Measurements from ENCODE around the gene ADAP1. TPM values are rescaled to one million over a fixed set of nuclear protein-coding genes. Genes with fewer than 3 reads are reported as not detected.

Gene ADAP1
- total RNA-seq, 3 donors from 2014 or later: 7.5 to 15.5 (median 14.0) TPM

DNA sequence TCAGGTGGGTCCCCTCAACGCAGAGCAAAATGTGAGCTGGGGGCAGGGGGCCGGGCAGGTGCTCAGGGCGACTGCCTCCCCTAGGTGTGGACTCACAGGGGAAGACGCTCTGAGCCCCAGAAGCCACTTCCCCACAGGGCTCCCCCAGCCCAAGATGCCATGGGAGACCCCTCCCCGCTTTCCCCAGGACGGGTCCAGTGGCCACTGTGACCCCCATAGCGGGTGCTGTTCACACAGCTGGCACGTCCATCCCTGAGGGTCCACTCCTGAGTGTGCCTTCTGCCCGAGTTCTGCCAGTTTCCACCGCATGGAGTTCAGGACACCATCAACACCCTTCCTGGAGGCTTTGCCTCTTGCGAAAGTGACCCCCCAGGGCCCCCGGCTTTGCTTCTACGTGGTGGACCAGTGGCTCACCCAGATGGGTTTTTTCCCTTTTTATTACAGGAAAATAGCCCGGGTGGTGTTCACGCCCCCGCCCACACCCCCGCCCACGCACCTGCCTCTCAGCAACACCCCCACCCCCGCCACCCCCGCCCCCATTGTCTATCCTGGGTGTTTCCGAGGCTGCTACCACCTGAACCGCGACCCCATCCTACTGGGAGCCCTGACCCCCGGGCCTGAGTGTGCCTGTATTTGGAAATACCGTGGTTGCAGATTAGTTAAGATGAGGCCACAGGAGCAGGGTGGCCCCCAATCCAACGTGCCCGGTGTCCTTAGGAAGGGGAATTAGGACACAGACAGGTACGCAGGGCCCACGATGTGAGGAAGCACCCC, 32.0 kb downstream of the ADAP1 start:
- TF ChIP-seq, protein P1, sequence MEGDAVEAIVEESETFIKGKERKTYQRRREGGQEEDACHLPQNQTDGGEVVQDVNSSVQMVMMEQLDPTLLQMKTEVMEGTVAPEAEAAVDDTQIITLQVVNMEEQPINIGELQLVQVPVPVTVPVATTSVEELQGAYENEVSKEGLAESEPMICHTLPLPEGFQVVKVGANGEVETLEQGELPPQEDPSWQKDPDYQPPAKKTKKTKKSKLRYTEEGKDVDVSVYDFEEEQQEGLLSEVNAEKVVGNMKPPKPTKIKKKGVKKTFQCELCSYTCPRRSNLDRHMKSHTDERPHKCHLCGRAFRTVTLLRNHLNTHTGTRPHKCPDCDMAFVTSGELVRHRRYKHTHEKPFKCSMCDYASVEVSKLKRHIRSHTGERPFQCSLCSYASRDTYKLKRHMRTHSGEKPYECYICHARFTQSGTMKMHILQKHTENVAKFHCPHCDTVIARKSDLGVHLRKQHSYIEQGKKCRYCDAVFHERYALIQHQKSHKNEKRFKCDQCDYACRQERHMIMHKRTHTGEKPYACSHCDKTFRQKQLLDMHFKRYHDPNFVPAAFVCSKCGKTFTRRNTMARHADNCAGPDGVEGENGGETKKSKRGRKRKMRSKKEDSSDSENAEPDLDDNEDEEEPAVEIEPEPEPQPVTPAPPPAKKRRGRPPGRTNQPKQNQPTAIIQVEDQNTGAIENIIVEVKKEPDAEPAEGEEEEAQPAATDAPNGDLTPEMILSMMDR (IDR thresholded peaks at IDR 0.05): no peak
- TF ChIP-seq POLR2A (IDR thresholded peaks at IDR 0.05): no peak
- no peak for TF ChIP-seq POLR2AphosphoS5 (IDR thresholded peaks at IDR 0.05)
- Histone ChIP-seq H3K4me3 (no peak overlapping the region), H3K9me3 (no peaks in the 10 kb centered on the region), H3K27me3 (no peaks in the 10 kb centered on the region), H3K27ac (no peak overlapping the region), H3K36me3 (no peaks in the 10 kb centered on the region), H3K4me1 (no peaks in the 10 kb centered on the region)
- peak in 1 of 2 donors; percentile 35 for DNase-seq (ENCODE audit: low spot score in 2 of 2)
- intact Hi-C loops (cut with DNase I; ENCODE audit: low total_unique reads): loop anchor here (5.0 kb wide), 1 partner anchor 430 kb away; no protein-coding TSS in a partner anchor

DNA sequence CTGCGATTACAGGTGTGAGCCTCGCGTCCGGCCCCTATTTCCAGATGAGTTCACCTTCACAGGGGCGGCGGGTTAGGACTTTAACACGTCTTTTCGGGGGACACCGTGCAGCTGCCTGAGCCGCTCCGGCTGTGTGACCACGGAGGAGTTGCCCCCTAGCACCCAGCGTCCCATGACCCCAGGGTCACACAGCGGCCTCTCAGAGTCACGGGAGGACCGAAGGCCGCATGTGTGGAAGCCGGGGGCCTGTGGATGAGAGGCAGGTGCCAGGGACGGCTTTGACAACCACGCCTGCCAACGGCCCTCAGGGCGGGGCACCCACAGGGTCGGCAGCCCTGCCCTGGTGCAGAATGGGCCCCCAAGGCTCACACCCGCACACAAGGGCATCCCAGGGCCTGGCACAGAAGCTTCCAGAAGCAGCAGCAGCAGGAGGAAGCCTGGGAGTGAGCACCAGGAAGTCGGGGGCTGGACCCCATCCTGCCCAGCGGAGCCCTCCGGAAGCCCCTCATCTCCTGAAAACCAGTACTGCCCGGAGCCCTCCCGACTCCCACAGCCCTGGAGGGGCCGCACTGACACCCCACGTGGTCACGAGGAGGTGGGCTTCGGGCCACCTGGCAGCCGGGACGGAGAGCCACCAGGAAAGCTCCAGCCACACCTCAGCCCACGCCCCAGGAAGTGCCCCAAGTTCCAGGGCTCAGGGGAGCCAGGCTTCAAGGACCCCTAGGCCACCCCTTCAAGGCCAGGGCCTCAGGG, 32.7 kb downstream of the ADAP1 start:
- TF ChIP-seq, protein P1 (IDR thresholded peaks at IDR 0.05): no peak
- TF ChIP-seq POLR2A (IDR thresholded peaks at IDR 0.05) (no peak), POLR2AphosphoS5 (IDR thresholded peaks at IDR 0.05) (no peak)
- no peaks in the 10 kb centered on the region for H3K36me3 ChIP-seq
- DNase-seq (ENCODE audit: low spot score in 2 of 2): peak in 1 of 2 donors; percentile 46
- H3K4me1 ChIP-seq: no peaks in the 10 kb centered on the region
- intact Hi-C loops (cut with DNase I; ENCODE audit: low total_unique reads): loop anchor here (5.0 kb wide), 1 partner anchor 431 kb away; no protein-coding TSS in a partner anchor
- H3K27ac ChIP-seq: no peak overlapping the region
- H3K27me3 ChIP-seq: no peaks in the 10 kb centered on the region
- H3K9me3 ChIP-seq: no peaks in the 10 kb centered on the region
- no peak overlapping the region for H3K4me3 ChIP-seq

DNA sequence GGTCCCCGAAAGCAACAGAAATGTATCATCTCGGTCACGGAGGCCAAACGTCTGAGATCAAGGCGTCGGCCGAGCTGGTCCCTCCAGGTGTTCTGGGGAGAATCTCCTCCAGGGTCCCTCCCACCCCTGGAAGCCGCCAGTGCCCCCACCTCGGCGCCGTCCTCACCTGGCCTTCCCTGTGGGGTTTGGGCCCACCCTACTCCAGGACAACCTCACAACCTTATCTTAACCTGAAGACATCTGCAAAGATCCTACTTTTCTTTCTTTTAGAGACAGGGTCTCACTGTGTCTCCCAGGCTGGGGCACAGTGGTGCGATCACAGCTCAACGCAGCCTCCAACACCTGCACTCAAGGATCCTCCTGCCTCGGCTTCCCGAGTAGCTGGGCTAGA, 33.4 kb downstream of the ADAP1 start:
- Histone ChIP-seq H3K9me3 (no peaks in the 10 kb centered on the region), H3K27ac (no peak overlapping the region), H3K4me3 (no peak overlapping the region), H3K27me3 (no peaks in the 10 kb centered on the region), H3K4me1 (no peaks in the 10 kb centered on the region), H3K36me3 (no peaks in the 10 kb centered on the region)
- intact Hi-C loops (cut with DNase I; ENCODE audit: low total_unique reads): loop anchor here (5.0 kb wide), 1 partner anchor 431 kb away; no protein-coding TSS in a partner anchor
- DNase-seq (ENCODE audit: low spot score in 2 of 2): peak in 1 of 2 donors; percentile 40
- TF ChIP-seq POLR2AphosphoS5 (IDR thresholded peaks at IDR 0.05) (no peak), POLR2A (IDR thresholded peaks at IDR 0.05) (no peak)
- TF ChIP-seq, protein P1 (IDR thresholded peaks at IDR 0.05): no peak

DNA sequence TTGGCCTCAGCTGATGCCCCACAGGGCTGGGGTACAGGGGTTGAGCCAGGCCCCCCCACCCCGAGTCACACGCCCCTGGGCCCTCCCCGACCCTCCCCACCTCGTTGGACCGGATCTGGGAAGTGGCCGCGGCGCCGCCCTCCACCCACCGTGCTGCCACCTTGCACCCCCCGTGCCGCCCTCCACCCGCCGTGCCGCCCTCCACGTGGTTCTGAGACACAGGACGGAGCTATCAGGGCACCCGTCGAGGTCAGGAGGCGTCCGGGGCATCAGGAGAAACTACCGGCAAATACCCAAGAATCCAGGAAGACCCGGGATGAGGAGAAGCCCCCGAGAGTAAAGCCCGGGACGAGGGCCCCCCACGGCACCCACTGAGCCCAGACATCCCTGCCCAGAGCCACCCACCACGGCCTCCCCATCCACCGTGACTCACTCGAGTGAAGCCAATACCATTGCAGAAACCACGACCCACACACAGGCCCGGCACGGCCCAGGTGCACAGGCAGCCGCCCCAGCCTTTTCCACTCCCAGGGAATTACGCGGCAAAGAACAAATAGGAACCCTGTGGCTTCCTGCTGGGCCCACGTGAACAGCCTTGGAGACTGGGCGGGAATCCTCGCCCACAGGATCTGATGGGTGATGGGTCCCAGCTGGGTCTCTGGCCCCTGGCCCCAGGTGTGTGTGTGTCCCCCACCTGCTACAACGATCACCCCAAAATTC, 34.0 kb downstream of the ADAP1 start:
- DNase-seq (ENCODE audit: low spot score in 2 of 2): peak in 1 of 2 donors; percentile 49
- no peak overlapping the region for H3K27ac ChIP-seq
- intact Hi-C loops (cut with DNase I; ENCODE audit: low total_unique reads): loop anchor here (5.0 kb wide), 1 partner anchor 432 kb away; no protein-coding TSS in a partner anchor
- no peaks in the 10 kb centered on the region for H3K9me3 ChIP-seq
- H3K36me3 ChIP-seq: no peaks in the 10 kb centered on the region
- H3K4me1 ChIP-seq: no peaks in the 10 kb centered on the region
- no peak overlapping the region for H3K4me3 ChIP-seq
- TF ChIP-seq POLR2AphosphoS5 (IDR thresholded peaks at IDR 0.05): no peak
- no peak for TF ChIP-seq POLR2A (IDR thresholded peaks at IDR 0.05)
- TF ChIP-seq, protein P1 (IDR thresholded peaks at IDR 0.05): no peak
- H3K27me3 ChIP-seq: no peaks in the 10 kb centered on the region
